Fibroblast of pulmonary artery (primary cell): ENCODE results near the gene TRAF7.

Source experiments
- DNase-seq: peaks from one replicate; pipeline ENCODE4 v3.0.0-alpha.2; 2010; ENCODE audit warnings: low read depth
- H3K4me3 ChIP-seq: replicated peaks from 2 replicates; pipeline ENCODE4 v1.5.1; 2011; ENCODE audit warnings: low read depth, mild to moderate bottlenecking, control low read depth, low read length, moderate library complexity
- TF ChIP-seq, protein P1 (sequence below): IDR thresholded peaks from 2 replicates; pipeline ENCODE4 v1.5.1; 2011; ENCODE audit warnings: mild to moderate bottlenecking, control low read depth, low read length, inconsistent platforms; ENCODE audit errors: missing control alignments

TRAF7 gene

DNA sequence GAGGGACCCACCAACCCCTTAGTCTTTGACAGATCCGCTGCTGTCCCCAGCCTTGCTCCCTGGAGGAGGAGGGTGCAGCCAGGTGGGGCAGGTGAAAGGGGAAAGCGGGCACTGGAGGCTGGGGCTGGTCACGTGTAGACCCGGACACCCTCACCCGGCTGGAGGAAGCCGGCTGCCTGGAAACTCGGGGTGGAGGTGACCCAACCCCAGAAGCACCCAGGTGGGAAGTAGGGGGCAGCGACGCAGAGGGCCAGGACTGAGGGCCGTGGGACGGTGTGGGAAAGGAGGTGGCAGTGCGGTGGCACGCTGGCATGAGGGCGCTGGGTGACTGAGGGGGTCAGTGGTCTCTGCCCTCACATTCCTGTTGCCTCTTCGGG lies 2.7 kb downstream of the TRAF7 start:
- H3K4me3 ChIP-seq = no peak overlapping the region
- DNase-seq = no peak
- TF ChIP-seq, protein P1, sequence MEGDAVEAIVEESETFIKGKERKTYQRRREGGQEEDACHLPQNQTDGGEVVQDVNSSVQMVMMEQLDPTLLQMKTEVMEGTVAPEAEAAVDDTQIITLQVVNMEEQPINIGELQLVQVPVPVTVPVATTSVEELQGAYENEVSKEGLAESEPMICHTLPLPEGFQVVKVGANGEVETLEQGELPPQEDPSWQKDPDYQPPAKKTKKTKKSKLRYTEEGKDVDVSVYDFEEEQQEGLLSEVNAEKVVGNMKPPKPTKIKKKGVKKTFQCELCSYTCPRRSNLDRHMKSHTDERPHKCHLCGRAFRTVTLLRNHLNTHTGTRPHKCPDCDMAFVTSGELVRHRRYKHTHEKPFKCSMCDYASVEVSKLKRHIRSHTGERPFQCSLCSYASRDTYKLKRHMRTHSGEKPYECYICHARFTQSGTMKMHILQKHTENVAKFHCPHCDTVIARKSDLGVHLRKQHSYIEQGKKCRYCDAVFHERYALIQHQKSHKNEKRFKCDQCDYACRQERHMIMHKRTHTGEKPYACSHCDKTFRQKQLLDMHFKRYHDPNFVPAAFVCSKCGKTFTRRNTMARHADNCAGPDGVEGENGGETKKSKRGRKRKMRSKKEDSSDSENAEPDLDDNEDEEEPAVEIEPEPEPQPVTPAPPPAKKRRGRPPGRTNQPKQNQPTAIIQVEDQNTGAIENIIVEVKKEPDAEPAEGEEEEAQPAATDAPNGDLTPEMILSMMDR = no peak

DNA sequence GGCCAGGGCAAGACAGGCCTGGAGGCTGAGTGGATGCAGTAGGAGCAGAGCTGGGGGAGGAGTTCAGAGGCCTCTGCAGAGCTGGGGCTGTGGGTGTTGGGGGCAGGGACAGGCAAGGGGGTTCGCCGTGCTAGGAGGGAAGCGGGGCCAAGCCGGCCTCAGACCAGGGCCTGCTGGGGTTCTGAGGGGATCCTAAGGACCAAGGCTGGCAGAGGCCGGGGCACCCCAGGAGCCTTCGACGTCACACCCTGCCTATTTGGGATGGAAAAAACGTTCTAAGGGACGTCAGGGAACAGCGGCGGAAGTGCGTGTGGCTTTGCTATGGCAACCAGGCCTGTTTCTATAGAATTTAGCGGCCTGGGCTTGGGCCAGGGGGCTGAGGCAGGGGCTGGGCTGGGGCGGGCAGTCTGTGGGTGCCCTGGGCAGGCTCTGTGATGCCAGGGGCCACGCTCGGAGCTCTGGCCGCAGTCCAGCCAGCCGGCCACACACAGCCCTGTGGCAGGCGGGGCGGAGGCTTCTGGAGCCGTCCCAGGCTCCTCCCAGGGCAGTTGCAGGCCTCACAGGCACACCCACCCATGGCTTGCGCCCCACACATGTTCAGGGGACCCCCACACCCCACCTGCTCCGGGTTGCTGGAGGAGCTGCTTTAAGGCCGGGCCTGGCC lies 3.7 kb downstream of the TRAF7 start:
- peak; percentile 85 for DNase-seq
- TF ChIP-seq, protein P1 = no peak
- H3K4me3 ChIP-seq = no peak overlapping the region

DNA sequence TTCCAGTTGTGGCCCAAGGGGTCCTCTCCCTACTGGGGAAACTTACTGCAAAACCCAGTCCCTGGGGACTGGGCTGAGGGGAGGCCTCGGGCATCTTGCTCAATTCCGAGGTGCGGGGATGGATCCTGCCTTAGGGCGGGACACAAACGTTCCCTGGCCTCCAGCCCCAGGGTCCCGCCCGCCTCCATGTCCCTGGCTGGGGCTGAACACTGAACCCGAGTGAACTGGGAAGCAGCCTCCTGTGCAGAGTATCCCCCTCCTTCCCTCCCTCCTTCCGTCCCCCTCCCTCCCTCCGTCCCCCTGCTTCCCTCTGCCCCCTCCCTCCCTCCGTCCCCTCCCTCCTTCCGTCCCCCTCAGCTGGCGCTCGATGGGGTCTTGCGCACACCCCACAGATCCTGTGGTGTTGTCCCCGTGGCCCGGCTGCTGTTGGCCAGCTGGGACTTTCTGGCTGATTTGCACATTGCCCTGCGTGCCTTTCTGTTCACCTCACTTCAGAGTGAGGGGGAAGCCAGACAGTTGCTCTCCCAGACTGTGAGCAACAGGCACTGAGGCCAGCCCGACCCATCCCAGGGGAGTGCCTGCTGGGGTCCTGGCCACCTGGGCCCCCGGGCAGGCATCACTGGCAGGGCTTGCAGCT lies 5.5 kb downstream of the TRAF7 start:
- DNase-seq = peak; percentile 39
- TF ChIP-seq, protein P1 = no peak
- no peak overlapping the region for H3K4me3 ChIP-seq

DNA sequence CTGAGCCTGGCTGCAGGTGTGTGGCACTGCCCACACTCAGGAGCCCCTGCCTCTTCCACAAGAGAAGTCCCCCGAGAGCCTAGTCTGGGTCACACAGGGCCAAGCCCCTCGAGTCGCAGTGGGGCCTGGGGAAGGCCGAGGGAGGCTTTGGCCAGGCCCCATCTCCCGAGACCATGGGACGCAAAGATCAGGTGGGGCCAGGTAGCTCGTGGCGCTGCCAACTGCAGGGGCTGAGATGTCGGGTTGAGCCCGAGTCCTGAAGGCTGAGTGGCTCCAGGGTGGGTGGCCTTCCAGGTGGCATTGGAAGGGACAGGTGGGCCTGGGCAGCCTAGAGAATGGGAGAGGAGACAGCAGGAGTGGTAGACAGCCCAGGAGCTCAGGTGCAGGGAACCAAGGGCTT lies 6.3 kb downstream of the TRAF7 start:
- TF ChIP-seq, protein P1 = no peak
- no peak overlapping the region for H3K4me3 ChIP-seq
- DNase-seq = no peak

DNA sequence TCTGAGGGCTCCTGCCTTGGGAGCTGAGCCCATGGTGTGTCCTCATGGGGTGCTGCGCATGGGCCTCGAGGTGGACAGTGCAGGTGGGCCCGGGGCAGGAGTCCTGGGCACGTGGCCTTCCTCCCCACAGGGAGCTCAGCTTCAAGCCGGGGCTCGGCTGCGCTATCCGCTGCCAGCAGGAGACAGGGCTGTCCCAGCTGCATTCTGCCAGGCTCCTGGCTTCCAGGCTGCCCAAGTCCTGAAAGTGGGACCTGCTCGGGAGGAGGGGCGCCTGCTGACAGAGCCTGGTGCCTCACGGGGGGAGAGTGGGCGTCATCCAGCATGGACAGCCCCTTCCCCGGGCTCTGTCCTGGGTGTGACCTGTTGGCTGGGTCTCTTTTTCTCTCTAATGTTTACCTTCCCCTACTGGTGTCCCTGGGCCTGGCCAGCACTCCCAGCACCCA lies 7.1 kb downstream of the TRAF7 start:
- no peak for DNase-seq
- TF ChIP-seq, protein P1 = no peak
- H3K4me3 ChIP-seq = no peak overlapping the region

DNA sequence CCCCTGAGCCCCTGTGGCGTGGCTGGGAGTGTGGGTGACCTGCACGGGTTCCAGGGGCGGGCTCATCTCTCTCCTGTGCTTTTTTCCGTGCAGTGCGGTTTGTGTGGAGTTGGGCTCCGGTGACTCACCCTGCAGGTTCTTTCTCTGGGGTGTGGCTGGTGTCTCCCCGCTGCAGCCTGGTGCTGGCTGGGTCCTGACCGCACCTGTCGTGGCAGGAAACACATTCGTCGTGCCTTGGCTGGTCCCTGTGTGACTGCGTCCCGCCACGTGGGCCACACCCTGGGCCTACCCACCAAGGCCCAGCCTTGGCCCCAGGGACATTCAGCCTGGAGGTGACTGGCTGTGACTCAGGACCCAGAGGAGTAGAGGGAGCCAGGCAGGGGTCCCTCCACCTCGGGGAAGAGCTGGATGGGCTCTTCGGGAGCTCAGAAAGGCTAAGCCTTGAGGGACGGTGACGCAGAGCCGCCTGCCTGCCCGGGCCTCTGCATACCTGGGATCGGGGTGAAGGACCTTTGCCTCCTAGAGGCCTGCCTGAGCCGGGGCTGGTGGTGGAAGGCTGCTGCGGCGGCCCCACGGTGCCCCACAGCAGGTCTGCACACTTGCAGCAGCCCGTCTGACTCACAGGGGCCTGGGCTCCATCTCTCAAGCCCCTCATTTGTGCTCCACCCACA lies 7.8 kb downstream of the TRAF7 start:
- no peak for DNase-seq
- TF ChIP-seq, protein P1 = no peak
- no peak overlapping the region for H3K4me3 ChIP-seq
